ENCODE data around the gene GNAO1.
A peak's percentile ranks its signal among the peaks of the same experiment; 100 is the strongest.

The GNAO1 gene

GRCh38 chr16:56350491-56351405 is 159.5 kb downstream of the GNAO1 start:
- peak; percentile 22 for DNase-seq (ENCODE audit: low spot score)

DNA sequence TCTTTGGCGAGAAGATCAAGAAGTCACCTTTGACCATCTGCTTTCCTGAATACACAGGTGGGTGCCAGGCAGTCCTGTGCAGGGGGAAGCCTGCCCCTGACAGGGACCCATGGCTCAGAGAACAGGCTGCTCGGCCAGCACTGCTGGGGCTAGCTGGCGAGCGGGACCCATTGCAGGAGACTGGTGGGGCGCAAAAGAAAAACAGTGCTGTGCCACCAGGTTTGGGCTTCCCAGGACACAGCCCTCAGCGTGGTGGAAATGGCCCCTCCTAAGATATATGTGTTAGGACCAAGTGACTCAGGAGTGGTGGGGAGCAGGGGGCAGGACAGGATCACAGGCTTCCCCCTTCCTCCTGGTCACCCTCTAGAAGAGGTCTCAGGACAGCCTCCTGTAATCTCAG is 160.2 kb downstream of the GNAO1 start:
- no peak for DNase-seq (ENCODE audit: low spot score)

GRCh38 chr16:56352351-56353053 is 161.2 kb downstream of the GNAO1 start:
- no peak for DNase-seq (ENCODE audit: low spot score)

DNA sequence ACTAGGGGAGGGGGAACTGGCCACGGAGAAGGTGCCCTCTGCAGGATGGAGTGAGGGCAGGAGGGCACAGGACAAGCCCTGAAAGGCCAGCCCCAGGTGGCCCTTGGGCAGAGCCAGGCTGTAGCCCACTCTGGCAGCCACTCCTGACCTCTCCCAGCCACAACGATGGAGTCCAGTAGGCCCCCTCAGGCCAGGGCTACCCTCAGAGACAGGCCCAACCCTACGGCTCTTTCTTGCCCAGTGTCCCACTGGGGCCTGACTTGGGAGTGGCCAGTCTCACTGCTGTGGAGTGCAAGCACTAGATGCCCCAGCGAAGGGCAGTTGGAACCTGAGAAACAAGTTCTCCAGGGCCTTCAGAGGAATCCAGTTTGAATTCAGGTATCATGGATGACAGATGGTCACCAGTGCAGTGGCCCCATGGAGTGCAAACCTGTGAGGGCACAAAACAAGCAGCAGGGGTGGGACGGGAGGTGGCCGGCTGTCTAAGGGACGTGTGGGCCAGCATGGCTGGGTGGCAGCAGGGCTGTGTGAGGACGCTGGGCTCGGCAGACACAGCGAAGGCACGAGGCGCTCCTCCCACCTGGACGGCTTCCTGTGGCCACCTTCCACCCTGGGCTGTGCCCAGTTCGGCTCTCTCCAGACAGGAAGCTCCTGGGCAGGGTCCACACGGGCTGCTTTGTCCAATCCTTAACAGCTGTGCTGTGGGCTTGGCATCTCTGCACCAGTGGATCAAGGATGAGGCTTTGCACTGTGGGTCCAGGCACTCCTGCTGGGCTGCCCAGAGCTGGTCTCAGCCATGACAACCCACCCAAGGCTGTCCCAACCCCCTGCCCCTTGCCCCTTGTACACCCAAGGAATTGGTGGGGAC is 162.0 kb downstream of the GNAO1 start:
- no peak for DNase-seq (ENCODE audit: low spot score)

DNA sequence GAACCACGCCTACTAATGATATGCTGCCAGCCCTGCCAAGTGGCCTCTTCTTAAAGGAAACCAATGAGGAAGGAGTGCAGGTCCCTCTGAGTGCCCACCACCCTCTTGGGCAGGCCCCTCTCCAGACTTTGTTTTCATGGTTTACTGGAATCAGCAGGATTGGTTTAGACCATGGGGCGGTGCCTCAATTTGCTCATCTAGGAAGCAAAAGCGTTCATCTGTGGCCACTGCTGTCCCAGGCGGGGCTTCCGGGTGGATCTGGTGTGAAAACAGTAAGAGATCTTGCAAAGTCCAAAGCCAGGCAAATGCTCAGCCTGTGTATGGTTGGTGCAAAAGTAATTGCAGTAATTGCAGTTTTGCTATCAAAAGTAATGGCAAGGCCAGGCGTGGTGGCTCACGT is 162.7 kb downstream of the GNAO1 start:
- DNase-seq (ENCODE audit: low spot score) = no peak

- DNase-seq (ENCODE audit: low spot score) = no peak
Measured at GRCh38 chr16:56354746-56355145, 163.5 kb downstream of the GNAO1 start.

- DNase-seq (ENCODE audit: low spot score) = no peak
Measured at GRCh38 chr16:56355221-56355620, 163.9 kb downstream of the GNAO1 start.

- DNase-seq (ENCODE audit: low spot score) = no peak
Measured at GRCh38 chr16:56355786-56356275, 164.5 kb downstream of the GNAO1 start.

GRCh38 chr16:56356276-56357240 is 165.3 kb downstream of the GNAO1 start:
- DNase-seq (ENCODE audit: low spot score) = peak; percentile 93

DNA sequence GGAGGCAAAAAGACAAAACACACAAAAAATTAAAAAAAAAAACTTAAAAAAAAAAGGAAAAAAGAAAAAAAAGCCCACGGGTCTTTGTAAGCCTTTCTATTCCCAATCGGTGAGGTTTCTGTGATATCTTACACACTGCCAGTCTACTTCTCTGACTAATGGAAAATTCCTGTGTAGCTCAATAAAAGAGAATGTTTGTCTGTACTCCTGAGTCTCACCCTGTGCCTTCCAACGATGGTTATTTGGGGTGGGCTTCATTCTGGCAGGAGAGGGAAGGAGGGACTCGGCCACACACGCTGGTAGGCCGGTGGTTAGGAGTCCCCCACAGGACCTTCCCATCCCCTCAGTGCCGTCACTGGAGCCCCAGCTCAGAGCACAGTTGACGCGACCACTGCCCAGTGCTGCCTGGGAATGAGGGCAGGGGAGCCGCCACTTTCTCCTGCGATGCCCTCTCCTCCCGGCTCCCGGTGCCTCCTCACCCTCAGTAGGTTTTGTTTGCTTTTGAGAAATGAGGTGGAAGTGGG is 166.0 kb downstream of the GNAO1 start:
- DNase-seq (ENCODE audit: low spot score) = peak; percentile 73

- DNase-seq (ENCODE audit: low spot score) = no peak
Measured at GRCh38 chr16:56357765-56358322, 166.6 kb downstream of the GNAO1 start.

GRCh38 chr16:56360117-56361008 is 169.1 kb downstream of the GNAO1 start:
- DNase-seq (ENCODE audit: low spot score) = no peak

DNA sequence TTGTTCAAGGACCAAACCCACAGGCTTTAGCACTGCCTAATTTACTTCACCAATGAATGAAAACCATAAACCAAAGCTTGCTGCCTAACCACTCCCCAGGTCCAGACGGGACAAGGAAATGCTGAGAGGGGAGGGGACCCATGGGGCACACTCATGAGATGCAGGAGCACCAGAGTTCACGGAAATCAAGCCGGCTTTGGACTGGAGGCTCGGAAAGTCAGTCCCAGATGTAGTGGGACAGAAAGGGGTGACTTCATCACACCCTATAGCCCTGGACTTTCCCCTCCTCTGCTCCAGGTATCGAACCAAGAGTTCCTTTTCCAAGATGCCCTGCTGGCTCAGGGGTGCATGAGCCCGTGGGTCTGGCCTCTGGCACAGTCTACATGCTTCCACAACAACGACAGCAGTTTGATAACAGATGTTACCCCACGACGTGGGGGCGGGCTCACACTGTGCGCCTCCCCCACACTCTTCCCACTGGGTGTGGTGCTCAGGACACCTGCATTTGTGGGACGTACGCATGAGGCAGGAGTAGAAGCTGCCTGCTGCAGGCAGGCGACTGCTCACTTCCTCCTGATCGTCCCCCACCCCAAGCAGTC is 170.9 kb downstream of the GNAO1 start:
- DNase-seq (ENCODE audit: low spot score) = no peak

DNA sequence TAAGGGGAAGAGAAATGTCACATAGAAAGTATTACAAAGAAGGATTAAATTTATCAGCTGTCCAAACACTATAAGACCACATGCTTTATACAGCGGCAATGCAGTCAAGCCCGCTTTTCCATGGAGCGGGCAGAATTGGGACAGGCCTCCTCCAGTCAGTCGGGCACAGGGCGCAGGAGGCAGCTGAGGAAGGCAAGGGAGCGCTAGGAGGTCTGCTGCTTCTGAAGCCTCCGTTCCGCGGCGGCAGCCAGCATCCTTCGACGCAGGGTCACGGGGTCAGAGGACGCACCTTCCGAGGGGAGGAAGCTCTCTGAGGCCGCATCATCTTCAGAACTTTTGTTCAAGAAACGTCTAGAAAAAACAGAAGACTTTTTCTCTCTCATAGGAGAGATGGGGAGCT is 171.4 kb downstream of the GNAO1 start:
- DNase-seq (ENCODE audit: low spot score) = no peak

DNA sequence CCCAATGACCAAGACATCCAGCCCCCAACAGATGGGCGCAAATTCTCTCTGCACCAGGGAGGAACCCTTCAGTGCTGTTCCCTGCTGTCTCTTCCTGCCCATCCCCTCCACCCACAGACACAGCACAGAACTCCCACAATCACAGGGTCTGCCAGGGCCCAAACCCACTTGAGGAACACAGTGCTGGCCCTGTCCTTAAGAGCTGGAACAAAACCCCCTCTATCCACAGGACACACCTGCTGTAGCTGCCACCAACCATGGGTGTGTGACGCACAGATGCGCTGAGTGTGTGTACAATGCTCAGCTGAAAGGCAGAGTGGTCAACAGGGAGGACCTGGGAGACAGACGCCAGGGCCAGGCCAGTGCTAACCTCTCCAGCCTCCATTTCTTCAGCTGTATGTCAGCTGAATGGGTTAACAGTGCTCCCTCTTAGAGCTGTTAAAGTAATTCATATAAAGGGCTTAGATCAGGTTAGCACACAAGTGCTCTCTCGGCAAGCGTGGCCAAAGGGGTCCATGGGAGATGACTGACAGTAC is 172.0 kb downstream of the GNAO1 start:
- no peak for DNase-seq (ENCODE audit: low spot score)

- DNase-seq (ENCODE audit: low spot score) = no peak
Measured at GRCh38 chr16:56363781-56364565, 172.7 kb downstream of the GNAO1 start.

DNA sequence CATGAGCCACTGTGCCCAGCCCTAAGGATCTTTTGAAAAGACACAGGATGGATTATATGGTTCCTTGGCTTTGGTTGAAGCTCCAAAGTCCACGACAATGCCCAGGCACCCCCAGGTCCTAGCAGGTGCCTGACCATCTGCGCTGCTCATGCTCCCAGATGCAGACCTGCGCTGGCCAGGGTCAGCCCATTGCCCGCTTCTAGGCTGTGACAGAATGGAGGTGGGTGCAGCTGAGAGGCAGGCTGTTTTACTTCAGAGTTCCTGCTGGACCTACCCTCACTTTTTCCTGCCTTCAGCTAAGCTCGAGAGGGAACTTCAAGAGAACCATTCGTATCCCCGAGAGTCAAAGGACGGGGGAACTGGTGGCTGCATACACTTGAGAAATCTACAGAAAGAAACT is 173.6 kb downstream of the GNAO1 start:
- DNase-seq (ENCODE audit: low spot score) = no peak

GRCh38 chr16:56365552-56365951 is 174.3 kb downstream of the GNAO1 start:
- no peak for DNase-seq (ENCODE audit: low spot score)
